Measurements from ENCODE around the gene CACNG1.

- TF ChIP-seq CTCF (conservative IDR thresholded peaks at IDR 0.05 in 1 of 2, IDR thresholded peaks at IDR 0.05 in 1 of 2; ENCODE audit: low read depth in 1 of 2, low read length in 2 of 2) (no peak), EZH2 (IDR thresholded peaks at IDR 0.05; ENCODE audit: low read length, missing control alignments) (no peak)
Observed at GRCh38 chr17:67043283-67043682, 1.1 kb upstream of the CACNG1 start.

All from fibroblast of lung (primary cell).